Measurements from ENCODE around the gene AASS. TPM values are rescaled to one million over a fixed set of nuclear protein-coding genes. Genes with fewer than 3 reads are reported as not detected.

AASS gene
- total RNA-seq, 1 donor from 2014 or later = 70.2 TPM

- H3K4me3 Mint-ChIP-seq (ENCODE audit: low read depth) = no peak overlapping the region
- peaks cover 7% of the 10 kb centered on the region for H3K4me1 Mint-ChIP-seq (ENCODE audit: low read depth)
- TF ChIP-seq CTCF (IDR thresholded peaks at IDR 0.05; ENCODE audit: unreplicated experiment) = no peak
- no peaks in the 10 kb centered on the region for H3K9me3 Mint-ChIP-seq (ENCODE audit: low read depth)
- peaks cover 3% of the 10 kb centered on the region for H3K27me3 Mint-ChIP-seq
- H3K27ac Mint-ChIP-seq = no peak overlapping the region
- H3K36me3 Mint-ChIP-seq (ENCODE audit: insufficient read depth) = no peaks in the 10 kb centered on the region
- DNase-seq (ENCODE audit: low spot score, unreplicated experiment) = no peak
These were observed 4.0 kb upstream of the AASS start for GRCh38 chr7:122148081-122148480.

- DNase-seq (ENCODE audit: low spot score, unreplicated experiment) = no peak
- H3K27me3 Mint-ChIP-seq = peaks cover 3% of the 10 kb centered on the region
- no peak for TF ChIP-seq CTCF (IDR thresholded peaks at IDR 0.05; ENCODE audit: unreplicated experiment)
- H3K36me3 Mint-ChIP-seq (ENCODE audit: insufficient read depth) = no peaks in the 10 kb centered on the region
- H3K9me3 Mint-ChIP-seq (ENCODE audit: low read depth) = no peaks in the 10 kb centered on the region
- no peak overlapping the region for H3K4me3 Mint-ChIP-seq (ENCODE audit: low read depth)
- peaks cover 14% of the 10 kb centered on the region for H3K4me1 Mint-ChIP-seq (ENCODE audit: low read depth)
- H3K27ac Mint-ChIP-seq = no peak overlapping the region
These were observed 2.0 kb upstream of the AASS start for GRCh38 chr7:122145937-122146645.

GRCh38 chr7:122143376-122143750 is 686 bp downstream of the AASS start:
- peak overlapping the region; percentile 95 for H3K4me3 Mint-ChIP-seq (ENCODE audit: low read depth)
- peak overlapping the region; percentile 98 for H3K27ac Mint-ChIP-seq
- peaks cover 3% of the 10 kb centered on the region for H3K27me3 Mint-ChIP-seq
- no peaks in the 10 kb centered on the region for H3K36me3 Mint-ChIP-seq (ENCODE audit: insufficient read depth)
- H3K4me1 Mint-ChIP-seq (ENCODE audit: low read depth) = peaks cover 17% of the 10 kb centered on the region
- no peaks in the 10 kb centered on the region for H3K9me3 Mint-ChIP-seq (ENCODE audit: low read depth)
- peak; percentile 15 for DNase-seq (ENCODE audit: low spot score, unreplicated experiment)
- TF ChIP-seq CTCF (IDR thresholded peaks at IDR 0.05; ENCODE audit: unreplicated experiment) = no peak

GRCh38 chr7:122140918-122141317 is 3.1 kb downstream of the AASS start:
- H3K9me3 Mint-ChIP-seq (ENCODE audit: low read depth) = no peaks in the 10 kb centered on the region
- DNase-seq (ENCODE audit: low spot score, unreplicated experiment) = no peak
- H3K4me3 Mint-ChIP-seq (ENCODE audit: low read depth) = no peak overlapping the region
- peaks cover 28% of the 10 kb centered on the region for H3K4me1 Mint-ChIP-seq (ENCODE audit: low read depth)
- no peak overlapping the region for H3K27ac Mint-ChIP-seq
- TF ChIP-seq CTCF (IDR thresholded peaks at IDR 0.05; ENCODE audit: unreplicated experiment) = no peak
- peaks cover 3% of the 10 kb centered on the region for H3K27me3 Mint-ChIP-seq
- H3K36me3 Mint-ChIP-seq (ENCODE audit: insufficient read depth) = no peaks in the 10 kb centered on the region

- H3K4me1 Mint-ChIP-seq (ENCODE audit: low read depth) = peaks cover 18% of the 10 kb centered on the region
These were observed 6.6 kb downstream of the AASS start for GRCh38 chr7:122137251-122138077.

More at GRCh38 chr7:122137251-122138077, 6.6 kb downstream of the AASS start:
- no peak overlapping the region for H3K4me3 Mint-ChIP-seq (ENCODE audit: low read depth)
- H3K36me3 Mint-ChIP-seq (ENCODE audit: insufficient read depth) = peaks cover 3% of the 10 kb centered on the region
- DNase-seq (ENCODE audit: low spot score, unreplicated experiment) = no peak
- TF ChIP-seq CTCF (IDR thresholded peaks at IDR 0.05; ENCODE audit: unreplicated experiment) = no peak
- H3K27ac Mint-ChIP-seq = no peak overlapping the region
- H3K27me3 Mint-ChIP-seq = no peaks in the 10 kb centered on the region
- no peaks in the 10 kb centered on the region for H3K9me3 Mint-ChIP-seq (ENCODE audit: low read depth)
